SW 1271 (cell line): ENCODE measurements around the gene MYL5.
"Not testable (repeated sequence)": the region's sequence is repeated elsewhere in the genome, so short reads cannot be mapped to it uniquely, and the experiment has no call there.

Experiments
- DNase-seq, 2 experiments: peaks; one replicate each; lab custom pipeline; 2025; lab: John Stamatoyannopoulos, UW

MYL5 gene

DNA sequence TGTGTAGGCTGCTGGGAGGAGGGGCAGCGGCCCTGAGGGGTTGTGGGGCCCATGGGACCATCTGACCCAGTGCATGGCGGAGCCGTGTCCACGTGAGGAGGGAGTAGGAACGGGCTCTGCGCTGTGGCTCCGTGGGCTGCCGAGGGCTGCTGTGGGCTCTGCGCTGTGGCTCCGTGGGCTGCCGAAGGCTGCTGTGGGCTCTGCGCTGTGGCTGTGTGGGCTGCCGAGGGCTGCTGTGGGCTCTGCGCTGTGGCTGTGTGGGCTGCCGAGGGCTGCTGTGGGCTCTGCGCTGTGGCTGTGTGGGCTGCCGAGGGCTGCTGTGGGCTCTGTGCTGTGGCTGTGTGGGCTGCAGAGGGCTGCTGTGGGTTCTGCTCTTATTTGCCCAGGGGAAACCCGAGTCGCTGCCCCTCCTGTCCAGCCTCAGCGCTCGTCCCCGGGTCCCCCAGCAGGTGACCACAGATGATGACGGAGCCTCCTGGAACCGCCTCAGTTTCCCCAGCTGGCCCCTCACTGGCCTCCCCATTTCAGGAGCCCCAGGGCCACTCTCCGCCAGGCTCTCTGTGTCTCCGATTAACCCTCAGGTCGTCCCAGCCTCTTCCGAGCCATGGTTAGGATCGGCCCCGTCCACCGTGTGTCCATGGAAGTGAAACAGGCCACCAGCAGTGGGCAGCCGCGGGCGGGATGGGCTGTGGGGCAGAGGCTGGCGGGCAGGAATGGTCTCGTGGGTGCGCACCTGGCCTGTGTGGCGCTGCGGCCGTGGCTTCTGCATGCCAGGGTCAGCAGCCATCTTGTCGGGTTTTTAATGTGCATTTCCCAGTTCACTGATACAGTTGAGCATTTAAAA, 51.3 kb downstream of the MYL5 start:
- no peak for DNase-seq

- DNase-seq: no peak
These were observed 52.0 kb downstream of the MYL5 start for GRCh38 chr4:726235-726787.

DNA sequence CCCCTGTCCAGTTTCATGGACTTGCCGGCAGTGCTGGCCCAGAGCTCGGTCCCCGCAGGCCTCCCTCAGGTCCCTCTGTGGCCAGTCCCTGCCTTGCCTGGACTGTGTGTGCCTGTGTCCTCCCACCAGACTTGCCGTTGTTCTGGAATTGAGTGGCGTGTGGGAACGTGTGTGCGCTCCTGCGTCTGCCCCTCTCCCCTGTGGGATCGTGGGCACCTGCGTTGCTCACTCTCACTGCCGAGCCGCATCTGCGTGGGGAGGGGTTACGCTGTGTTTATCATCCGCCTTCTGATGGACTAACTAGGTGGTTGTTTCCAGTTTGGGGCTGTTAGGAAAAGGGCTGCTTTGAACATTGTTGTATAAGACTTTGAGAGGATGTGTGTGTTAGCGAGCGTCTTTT, 52.5 kb downstream of the MYL5 start:
- no peak for DNase-seq

DNA sequence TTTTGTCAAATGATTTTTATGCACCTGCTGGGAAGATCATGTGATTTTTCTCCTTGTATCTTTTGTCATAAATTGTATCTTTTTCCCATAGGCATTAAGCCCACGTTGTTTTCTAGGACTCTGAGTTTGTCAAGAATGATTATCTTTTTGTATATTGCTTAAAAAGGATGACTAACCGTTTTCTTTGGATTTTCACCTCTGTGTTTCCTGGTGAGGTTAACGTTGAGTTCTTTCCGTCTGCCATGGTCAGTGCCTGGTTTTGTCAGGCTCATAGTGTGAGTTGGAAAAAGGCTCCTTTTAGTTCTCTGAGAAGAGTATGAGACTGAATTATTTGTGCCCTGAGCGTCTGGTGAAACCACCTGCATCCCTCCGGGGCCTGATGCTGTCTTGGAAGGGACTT, 53.2 kb downstream of the MYL5 start:
- DNase-seq: no peak

GRCh38 chr4:729336-730315, 55.3 kb downstream of the MYL5 start:
- no peak for DNase-seq

DNA sequence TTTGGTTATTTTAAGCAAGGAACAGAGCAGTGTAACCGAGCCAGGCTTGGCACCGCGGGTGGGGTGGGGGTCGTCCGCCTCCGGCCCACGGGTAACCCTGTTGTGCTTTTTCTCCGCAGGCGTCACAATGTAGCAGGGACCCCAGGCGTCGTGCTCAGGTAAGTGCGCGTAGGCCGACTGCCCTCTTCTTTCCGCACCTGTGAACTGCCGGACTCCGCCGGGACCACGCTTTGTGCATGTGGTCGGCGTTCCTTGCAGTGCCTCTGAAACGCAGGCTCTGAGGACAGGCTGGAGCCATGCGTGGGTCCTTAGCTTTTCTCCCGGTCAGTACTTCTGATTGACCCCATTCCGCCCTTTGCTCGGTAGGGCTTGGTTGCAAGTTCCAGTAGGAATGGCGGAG, 56.2 kb downstream of the MYL5 start:
- DNase-seq: no peak

- not testable (repeated sequence) for DNase-seq
These were observed 56.9 kb downstream of the MYL5 start for GRCh38 chr4:730946-731904.
